ENCODE measurements around the gene JAKMIP1.

Gene JAKMIP1

DNA sequence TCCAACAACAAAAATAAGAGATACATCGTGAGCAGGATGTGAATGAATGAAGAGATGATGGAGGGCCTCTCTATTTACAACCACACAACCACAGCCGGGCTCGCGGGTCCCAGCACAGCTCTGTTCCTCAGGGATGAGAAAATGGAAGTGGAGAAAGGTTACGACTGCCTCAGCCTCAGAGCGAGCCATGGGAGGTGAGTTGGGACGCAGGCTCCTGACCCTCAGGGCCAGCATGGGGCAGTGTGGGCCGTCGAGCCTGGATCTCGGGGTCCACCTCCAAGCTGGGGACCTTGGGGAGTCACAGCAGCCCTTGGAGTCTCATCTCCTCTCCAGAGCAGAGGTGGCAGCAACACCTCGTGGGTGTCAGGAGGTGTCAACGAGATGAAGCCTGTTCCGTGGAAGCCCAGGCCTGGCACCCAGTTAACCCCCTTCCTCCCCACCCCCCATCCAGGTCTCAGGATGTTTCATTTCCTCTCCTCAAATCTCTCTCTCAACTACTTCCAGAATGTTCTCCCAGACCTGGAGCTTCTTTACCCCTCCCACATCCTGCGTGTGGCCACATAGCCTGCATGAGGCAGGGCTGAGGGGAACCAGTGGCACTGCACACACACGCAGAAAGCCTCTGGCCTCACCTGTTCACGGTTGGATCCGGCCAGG is 208.1 kb downstream of the JAKMIP1 start:
- DNase-seq (ENCODE audit: low read depth in 2 of 2) = no peak

DNA sequence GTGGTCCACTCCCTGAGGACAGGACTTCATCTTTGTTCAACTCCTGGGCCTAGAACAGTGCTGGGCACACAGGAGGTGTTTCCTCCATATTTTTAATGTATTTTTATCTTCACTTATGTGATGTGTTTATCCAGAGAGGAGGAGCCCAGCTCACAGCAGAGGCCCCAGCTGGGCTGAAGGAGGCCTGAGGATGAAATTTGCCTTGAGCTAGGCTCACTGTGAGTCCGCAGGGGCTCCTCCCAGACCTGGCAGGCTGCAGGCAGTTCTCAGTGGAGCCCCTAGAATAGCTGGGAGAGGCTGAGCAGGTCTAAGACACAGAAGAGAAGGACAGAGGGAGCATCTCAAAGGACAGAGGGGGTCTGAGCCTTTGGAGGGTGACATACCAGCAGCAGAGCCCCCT is 208.9 kb downstream of the JAKMIP1 start:
- no peak for DNase-seq (ENCODE audit: low read depth in 2 of 2)

- no peak for DNase-seq (ENCODE audit: low read depth in 2 of 2)
Measured at GRCh38 chr4:5990446-5991160, 209.7 kb downstream of the JAKMIP1 start.

DNA sequence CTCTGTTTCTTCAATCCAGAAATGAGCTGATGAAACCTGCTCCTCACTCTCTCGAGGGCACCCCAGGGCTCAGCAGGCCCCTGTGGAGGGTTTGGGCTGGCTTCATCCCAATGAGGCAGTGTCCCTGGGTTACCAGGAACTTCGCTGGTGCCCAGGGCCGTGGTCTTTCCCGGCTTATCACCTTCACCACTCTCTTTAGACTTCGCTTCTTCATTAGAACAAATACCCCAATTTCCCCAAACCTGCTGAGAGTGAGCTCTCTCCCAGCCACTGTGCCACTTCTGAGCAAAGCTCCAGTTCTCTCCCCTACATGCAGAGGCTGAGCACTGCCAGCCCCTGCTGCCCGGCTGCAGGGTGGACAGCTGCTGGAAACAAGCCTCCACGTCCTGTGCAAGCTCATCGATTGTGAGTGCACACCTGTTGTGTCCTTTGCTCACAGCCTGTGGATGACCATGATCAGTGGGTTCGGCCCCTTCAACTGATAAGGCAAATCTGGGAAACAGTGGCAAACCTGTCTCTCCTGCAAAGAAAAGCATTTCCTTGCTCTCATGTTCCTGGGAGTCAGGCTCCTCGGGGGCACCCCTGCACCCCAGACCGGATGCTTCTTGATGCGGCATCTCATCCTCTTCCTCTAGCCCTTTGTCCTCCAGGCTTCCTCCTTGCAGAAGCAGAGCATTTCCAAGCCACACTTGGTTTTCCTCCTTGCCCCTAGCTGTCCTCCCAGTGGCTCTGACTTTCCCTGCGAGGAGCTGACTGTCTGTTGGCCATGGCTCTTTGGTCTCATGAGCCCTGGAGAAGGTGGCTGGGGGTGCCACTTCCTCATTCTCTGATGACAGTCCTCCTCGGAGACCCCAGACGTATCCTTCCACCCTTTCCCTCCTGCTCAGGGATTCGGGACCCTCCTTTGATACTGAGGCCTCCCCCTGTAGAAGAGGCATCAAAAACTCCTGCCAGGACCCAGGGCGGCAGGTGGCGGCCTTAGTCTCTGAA is 210.8 kb downstream of the JAKMIP1 start:
- no peak for DNase-seq (ENCODE audit: low read depth in 2 of 2)

GRCh38 chr4:5988086-5988845 is 212.1 kb downstream of the JAKMIP1 start:
- DNase-seq (ENCODE audit: low read depth in 2 of 2) = no peak

GRCh38 chr4:5984843-5985242 is 215.5 kb downstream of the JAKMIP1 start:
- DNase-seq (ENCODE audit: low read depth in 2 of 2) = no peak

DNA sequence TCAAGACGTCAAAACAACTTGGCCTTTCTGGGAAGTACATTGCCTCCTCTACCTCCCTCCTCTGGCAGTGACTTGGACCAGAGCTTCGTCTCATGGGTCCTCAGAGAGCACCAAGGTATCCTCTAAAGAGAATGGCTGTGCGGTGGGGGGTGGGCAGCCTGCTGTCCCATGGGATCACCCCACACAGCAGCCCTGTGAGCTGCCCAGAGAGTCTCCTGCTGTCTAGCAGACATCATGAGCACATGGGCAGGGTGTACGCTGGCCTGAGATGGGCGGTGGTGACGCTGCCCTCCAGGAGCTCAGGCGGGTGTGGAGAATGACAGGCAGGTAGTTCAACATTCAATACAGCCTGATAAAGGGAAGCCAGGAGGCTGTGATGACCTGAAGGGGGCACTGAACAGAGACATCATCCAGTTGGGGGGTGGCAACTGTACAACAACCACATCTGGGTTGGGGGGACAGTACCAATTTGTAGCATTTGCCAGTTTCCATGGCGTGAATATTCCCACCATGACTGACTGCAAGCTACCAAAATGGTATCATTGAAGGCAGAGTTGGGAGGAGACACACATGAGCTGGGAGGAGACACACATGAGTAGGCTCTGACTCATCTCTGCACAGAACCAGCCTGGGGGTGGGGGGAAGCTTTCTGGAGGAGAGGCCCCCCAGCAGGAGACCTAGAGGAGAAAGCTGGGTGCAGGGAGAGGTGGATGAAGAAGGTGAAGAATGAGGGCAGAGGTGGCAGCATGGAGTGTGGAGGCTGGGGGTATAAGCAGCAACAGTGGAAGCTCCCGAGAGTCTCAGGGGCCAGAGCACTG is 218.0 kb downstream of the JAKMIP1 start:
- DNase-seq (ENCODE audit: low read depth in 2 of 2) = no peak

DNA sequence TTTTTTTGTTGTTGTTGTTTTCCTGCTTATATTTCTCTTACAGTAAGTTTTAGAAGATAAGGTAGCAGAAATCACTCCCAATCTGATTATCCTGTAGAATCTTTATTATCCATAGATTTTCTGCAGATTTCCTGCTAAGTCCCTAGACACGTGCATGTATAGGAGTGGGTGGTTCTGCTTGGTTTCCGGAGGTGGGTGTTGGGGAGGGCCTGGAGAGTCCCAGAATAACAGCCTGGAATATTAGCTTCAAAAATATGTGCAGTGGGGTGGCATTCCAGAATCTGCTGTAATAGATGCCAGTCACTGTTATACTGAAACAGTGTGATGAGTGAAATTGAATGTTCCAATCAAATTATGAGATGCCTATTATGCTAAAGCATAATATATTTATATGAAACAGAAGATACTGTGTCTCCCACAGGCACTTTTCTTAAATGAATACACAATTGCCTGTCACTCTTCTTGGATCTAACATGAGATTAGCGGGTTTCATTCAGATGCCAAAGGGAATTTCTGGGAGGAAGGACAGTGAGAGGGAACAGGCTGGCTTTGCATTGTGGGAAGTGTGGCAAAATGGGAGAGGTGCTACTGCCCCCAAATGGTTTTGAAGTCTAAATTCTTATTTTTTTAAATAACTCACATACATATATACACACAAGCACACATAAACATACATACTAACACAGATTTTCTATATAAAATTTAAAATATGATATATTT is 219.8 kb downstream of the JAKMIP1 start:
- DNase-seq (ENCODE audit: low read depth in 2 of 2) = no peak

GRCh38 chr4:5979981-5980380 is 220.4 kb downstream of the JAKMIP1 start:
- DNase-seq (ENCODE audit: low read depth in 2 of 2) = no peak

DNA sequence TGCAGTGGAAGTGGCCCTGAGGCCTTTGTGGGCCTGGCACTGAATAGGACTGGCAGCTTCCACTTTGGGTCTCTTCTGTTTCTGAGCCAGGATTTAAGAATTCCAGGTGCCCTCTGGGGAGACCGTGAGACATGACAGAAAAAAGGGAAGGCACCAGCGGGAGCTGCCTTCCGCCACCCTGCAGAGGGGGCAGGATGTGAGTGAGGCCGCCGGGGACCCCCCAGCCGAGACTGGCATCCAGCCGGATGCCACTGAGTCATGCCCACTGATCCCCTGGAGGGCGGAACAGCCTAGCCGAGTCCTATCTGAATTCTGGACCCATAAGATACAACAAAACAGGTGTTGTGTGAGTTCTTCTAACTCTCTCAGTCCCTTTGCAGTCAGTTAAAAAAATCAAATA is 223.4 kb downstream of the JAKMIP1 start:
- no peak for DNase-seq (ENCODE audit: low read depth in 2 of 2)

GRCh38 chr4:5976431-5976830 is 223.9 kb downstream of the JAKMIP1 start:
- no peak for DNase-seq (ENCODE audit: low read depth in 2 of 2)

Data from fibroblast of skin of left biceps (primary cell).